Amygdala (tissue), 56 donors: ENCODE measurements around the gene CREB3L2.
"Not testable (repeated sequence)": the region's sequence is repeated elsewhere in the genome, so short reads cannot be mapped to it uniquely, and the experiment has no call there.

ENCODE experiments used
- DNase-seq, 56 donors: peaks; one replicate each; lab custom pipeline; 2025; lab: John Stamatoyannopoulos, UW

CREB3L2 gene

DNA sequence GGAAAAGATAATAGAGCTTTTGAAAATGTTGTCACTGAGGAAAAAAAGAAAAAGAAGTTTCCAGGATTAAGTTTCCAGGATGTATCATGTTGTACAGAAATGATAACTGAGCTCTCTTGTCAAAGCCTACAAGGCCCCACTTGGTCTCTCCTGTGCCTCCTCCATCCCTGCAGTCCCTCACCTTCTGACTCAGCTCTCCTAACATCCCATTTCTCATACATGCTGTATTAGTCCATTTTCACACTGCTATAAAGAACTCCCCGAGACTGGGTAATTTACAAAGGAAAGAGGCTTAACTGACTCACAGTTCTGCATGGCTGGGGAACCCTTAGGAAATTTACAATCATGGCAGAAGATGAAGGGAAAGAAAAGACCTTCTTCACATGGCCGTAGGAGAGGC lies 151.3 kb downstream of the CREB3L2 start:
- DNase-seq: no peak

DNA sequence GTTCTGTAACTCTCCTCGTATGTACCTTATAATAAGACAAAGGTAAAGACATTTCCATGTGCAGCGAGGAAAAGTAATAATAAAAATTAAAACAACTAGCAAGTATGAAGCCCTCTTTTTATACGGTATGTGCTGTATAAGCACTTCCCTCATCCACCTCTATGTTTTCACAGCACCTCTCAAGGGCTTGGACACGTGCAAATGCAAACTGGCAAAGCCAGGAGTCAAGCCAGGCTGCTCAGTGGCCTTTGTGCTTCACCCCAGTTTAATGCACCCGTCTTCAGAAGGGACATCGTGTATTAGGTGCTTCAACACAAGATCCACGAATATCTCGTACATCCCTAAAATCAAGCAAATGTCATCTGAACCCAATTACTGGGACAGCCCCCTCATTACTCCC lies 153.8 kb downstream of the CREB3L2 start:
- DNase-seq: no peak

DNA sequence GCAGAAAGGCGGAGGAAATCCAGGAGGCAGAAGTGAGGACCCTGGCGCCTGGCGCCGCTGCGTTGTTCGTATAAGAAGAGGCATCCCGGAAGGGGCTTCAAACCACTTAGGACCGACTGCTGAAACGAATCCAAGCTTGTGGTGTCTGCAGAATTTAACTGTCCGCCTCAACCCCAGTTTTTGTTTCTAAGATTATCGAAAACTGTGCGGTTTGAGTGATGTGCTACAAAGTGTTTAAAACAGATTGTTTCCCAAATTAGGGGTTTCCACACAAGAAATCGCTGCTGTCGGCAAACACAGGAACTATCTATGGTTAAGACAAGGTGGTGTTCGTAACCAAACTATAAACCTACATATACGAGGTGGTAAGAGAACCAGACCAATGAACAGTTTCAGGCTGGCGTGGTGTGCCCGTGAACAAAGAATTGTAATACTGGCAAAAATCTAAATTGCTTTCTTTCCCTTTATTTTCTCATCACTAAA lies 154.3 kb downstream of the CREB3L2 start:
- DNase-seq: peak in 2 of 56 donors; percentile 12 to 33

DNA sequence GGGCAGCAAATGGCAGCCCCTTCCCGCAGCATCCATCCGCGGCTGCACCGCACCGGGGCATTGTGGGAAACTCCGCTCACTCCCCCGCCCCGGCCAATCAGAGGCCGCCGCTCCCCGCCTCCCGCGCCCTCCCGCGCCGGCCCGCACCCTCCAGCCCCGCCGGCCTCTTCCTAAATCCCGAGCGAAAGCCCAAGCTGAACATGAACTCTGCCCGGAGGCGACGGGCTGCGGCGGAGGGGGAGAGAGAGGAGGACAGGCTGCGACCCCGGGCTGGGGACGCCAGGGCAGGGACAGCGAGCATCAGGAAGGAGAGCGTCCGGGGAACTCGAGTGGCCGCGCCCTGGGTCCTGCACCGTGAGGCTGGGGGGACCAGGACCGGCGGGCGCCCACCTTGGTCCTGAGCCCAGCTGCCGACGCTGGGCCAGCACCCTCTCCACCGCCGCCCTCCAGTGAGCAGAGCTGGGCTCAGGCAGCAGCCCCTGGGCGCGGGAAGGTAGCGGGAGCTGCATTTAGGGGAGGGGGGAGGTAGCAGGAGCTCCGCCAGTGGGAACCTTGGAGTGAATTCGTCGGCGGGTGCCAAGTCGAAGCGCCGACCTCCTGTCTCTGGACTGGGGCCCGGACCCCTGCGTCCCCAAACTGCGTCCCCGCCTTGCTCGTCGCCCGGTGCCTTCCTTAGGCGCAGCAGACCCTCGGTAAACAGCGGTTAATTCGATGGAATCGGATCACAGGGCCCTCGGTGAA lies 154.9 kb downstream of the CREB3L2 start, which contains the start of gene DGKI:
TSS of gene DGKI (minus strand) at position 148 of the 741 bp plus-strand sequence.
- peak in 53 of 56 donors; percentile 12 to 84 (median 60) for DNase-seq

DNA sequence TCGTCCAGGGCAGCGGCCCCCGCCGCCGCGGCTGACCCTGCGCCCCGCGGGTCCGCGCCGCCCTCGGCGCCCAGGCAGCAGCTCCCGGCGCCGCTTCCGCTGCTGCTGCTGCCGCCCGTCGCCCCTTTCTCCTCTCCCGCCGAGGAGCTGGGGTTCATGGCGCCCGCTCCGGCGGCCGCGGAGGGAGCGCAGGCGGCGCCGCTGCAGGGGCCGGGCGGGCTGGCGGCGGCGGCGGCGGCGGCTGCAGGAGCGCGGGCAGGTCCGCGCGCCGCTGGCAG lies 155.4 kb downstream of the CREB3L2 start:
- no peak for DNase-seq

DNA sequence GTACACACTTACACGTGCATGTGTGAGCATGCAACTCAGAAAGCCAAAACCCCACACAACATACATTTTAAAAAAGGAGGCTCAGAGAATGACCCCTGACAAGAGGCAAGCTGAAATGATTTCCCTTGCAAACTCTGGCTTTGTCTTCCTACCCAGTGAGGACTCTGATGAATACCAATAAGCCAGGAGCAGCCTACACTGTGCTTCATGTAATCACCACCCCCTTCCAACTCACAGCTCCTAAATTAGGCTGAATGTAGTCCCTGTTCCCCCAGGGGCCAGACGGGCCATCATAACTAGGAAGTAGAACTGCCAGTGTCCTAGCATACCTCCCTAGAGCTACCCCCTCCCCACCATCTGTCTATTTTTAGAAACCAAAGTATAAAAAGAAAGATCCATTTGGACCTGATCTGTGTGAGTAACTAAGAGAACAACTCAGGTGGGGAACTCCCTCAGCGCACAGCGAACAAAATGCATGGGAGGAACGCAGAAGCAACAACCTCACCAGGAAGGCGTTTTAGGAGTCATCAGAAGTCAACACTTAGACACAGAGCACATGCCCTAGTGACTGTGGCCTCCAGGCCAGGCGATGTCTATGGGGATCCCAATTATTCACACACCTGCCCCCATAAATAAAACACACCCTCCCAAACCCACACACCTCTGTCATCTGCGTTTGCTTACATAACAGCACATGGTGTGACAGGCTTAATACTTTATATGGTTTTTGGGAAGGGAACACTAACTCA lies 157.0 kb downstream of the CREB3L2 start:
- peak in 5 of 56 donors; percentile 7 to 62 (median 49) for DNase-seq

DNA sequence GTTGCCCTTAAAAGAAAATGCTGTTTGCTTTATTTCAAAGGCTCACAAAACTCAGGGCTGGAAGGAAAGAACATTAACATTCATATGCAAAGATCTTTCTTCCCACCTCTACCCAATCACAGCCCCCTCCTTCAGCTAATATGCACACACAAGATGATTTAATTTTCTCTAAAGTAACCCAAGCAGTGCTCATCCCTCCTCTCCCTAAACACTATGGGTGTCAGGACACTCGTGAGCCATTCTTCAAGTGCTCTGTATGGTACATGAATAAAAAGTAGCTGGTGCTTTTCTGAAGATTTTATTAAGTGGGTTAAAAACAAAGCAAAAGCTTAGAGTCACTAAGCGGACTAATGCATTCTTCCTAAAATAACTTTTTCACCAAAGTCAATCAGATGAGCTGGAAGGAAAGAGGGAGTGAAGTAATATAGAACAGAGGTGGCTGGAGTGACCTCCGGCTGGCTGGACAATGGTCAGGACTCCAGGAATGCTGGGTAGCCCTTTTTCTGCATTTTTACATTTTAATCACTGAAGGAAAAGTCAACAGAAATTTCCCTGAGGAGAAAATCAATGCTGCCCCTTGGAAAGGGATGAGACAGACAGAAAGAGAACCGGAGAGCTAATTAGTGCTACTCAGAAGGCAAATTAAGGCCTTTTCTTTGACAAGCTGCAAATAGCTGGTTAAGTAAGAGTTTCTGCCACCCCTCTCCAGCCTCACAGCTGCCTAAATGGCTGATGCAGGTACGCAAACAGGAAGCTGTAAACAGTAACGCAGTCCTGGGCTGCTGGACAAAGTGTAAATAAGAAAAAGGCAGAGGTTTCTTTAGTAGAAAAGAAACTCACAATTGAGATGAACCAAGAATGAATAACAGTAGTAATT lies 161.7 kb downstream of the CREB3L2 start:
- DNase-seq: no peak

DNA sequence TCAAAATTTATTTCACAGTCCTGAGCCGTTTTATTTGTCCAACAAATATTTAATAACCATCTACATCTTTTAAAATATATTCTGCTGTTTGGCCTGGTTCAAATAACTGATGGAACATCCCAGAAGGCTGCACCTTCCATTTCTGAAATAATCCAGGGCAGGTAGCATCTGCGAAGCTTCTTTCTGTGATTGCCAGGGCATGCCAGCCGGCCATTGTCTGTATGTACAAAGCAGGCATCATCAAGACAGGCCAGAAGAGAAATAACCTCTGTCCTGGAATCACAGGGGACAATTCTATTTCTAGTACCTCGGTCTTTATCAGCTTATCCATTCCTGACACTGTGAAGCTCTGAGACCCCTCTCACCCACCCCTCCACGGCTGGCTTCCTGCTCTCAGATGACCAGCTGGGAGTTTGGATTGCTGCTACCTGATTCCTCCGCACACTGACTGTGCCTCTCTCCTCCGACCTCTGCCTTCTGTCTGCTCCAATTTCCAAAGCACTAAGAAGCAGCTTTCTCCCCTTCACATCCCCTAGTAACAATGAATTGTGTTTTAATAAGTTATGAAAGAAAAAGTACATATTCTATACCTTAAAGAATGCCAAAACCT lies 163.1 kb downstream of the CREB3L2 start:
- no peak for DNase-seq

DNA sequence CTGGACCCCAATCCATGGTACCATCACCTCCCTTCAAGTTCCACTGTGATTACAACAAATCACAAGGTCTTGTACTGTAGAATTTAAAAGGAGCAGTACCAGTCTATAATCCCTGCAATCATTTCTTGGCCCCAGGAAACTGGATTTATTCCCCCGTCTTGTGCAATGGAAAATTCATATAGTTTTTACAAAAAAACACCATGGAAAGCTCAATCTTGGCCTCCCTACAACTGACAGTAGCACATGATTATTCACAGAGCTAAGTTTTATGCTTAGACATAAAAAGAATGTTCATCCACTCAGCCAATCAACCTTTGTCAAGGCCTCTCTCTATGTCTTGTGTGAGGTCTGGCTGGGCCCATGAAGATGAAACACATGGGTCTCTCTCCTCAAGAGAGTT lies 165.3 kb downstream of the CREB3L2 start:
- DNase-seq: no peak

DNA sequence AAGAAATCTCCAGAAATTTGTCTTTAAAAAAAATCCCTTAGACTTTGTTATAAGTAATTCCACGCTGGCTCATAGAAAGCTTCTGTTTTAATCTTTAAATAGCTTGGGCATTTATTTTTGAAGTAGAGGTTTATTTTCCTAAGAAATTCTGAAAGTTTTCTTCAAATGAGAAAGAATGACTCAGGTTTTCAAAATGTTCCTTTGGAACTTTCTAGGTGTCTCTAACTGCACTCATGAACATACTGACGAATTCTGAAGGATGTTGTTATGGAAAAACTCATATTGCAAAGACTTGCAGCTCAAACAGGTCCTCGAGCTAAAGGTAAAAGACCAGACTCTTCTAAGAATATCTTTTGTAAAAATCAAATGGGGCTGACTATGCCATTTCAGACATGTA lies 165.8 kb downstream of the CREB3L2 start:
- DNase-seq: no peak

DNA sequence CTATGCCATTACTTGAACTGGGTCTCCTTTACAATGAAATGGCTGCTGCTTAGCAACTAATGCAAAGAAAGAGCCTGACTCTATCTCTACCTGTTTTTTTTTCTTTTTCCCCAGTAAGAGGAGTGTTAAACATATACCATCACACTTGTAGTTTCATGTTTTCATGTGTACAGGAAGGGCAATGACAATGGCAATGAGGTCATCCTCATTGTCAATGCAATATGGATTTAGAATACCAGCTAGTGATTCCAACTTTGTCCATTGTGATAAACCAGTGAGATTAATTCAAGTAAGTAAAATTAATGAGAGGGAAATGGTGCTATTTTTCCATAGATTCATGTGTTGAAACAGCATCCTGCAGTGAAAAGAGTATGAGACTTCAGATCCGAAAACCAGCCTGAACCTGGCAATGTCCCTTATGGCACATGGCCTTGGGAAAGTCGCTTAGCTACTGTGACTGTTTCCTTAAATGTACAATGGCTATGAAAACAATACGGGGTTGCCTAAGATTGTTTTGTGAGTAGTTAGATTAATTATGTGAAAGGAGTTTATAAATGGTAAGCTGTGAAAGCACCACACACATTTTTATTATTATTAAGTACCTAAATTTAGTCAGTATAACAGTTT lies 166.3 kb downstream of the CREB3L2 start:
- DNase-seq: no peak

DNA sequence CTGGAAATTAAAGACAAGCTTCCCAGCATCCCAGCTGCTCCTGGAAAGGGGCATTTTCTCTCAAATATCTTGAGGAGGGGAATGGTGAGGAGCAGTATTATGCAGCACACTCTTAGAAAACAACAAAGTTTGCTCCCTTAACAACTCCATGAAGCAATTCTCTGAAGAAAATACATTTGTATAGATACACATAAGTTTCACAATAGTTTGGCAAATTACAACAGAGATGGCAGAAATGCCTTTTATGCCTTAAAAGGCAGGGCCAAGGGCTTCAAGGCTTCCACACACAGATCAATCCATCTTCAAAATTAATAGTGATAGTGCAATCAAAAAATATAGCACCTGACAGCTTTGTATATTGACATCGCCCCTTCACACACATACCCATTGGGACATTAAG lies 167.3 kb downstream of the CREB3L2 start:
- no peak for DNase-seq

DNA sequence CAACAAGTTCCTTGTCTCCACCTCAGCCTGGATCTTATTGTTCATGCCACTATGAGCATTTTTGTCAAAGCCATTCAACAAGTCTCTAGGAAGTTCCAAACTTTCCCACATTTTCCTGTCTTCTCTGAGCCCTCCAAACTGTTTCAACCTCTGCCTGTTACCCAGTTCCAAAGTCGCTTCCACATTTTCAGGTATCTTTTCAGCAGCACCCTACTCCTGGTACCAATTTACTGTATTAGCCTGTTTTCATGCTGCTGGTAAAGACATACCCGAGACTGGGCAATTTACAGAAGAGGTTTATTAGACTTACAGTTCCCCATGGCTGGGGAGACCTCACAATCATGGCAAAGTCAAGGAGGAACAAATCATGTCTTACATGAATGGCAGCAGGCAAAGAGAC lies 168.9 kb downstream of the CREB3L2 start:
- DNase-seq: not testable (repeated sequence)

DNA sequence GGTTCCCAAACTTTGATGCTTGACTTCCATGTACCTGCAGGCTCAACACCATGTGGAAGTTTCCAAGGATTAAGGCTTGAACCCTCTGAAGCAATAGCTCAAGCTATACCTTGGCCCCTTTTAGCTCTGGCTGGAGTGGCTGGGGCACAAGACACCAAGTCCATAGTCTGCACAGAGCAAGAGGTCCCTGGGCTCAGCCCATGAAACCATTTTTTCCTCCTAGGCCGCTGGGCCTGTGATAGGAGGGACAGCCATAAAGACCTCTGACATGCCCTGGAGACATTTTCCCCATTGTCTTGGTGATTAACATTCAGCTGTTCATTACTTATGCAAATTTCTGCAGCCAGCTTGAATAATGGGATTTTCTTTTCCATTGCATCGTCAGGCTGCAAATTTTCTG lies 169.5 kb downstream of the CREB3L2 start:
- no peak for DNase-seq

DNA sequence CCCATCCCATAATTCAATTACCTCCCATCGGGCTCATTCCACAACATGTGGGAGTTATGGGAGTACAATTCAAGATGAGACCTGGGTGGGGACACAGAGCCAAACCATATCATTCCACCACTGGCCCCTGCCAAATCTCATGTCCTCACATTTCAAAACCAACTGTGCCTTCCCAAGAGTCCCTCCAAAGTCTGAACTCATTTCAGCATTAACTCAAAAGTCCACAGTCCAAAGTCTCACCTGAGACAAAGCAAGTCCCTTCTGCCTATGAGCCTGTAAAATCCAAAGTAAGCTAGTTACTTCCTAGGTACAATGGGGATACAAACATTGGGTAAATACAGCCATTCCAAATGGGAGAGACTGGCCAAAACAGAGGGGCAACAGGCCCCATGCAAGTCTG lies 170.3 kb downstream of the CREB3L2 start:
- DNase-seq: not testable (repeated sequence)

DNA sequence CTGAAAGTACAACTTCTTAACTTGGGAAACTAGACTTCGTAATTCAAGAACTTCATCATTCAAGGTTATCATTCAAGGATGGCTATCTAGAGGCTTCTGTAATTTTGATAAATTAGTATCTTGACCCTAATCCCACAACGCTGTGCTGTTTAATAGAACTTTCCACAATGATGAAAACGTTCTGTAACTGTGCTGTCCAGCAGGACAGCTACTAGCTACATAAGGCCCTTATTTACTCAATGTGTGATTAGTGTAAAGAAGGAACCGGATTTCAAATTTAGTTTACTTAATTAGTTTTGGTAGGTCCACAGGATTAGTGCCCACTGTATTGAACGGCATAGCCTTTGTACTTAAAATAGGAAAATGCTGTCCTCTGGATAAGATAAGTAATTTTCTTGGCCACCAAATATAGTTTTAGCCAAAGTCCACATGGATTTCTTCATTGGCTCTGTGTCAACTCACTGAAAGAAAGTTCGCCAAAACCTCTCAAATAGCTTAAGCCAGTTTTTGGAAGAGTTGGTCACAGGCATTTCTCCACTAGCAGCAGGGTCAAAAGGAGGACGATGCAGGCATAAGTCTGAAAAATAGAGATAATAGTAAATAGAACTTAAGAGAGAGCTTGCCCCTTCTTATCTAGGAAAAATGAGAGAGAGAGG lies 172.4 kb downstream of the CREB3L2 start:
- DNase-seq: no peak

DNA sequence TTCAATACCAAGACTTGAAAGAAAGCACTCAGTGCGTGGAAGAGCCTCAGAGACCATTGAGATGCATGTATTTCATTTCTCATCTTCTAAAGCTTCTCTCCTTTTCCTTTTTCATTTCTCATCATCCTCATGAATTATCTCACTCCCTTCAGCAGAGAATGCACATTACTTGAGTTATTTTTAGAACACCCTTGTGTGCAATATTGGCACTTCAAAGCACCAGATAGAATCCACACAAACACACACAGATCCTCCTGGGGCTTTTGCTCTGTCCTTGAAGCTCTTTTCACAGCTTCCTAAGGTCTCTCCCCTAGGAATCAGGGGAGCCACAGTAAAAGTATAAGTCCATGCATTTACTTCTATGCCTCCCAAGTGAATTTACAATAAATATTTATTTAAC lies 173.4 kb downstream of the CREB3L2 start:
- DNase-seq: no peak

DNA sequence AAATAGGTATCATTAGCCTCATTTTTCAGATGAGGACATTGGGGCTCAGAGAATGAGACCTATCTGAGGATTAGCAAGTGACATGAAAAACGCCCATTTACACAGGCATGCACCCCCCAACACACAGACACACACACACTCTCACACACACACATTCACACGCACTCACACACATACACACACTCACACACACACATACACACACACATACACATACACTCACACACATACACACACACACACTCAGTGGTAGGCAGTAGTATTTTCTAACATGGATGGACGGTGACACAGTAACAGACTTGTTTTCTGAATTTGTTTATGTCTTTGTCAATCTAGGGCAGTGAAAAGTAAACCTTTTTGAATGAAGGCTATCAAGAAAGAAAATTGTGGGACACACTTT lies 176.4 kb downstream of the CREB3L2 start:
- no peak for DNase-seq
